Raji (cell line): Measurements from ENCODE around the gene DYSF.

ENCODE experiments used
- POLR2A ChIP-seq: IDR thresholded peaks from 2 replicates; pipeline ENCODE4 v1.6.1; 2011; ENCODE audit warnings: low read depth, low read length, control low read depth; ENCODE audit not compliant: insufficient read depth

DYSF gene

GRCh38 chr2:71704688-71705087 lies 251.3 kb downstream of the DYSF start:
- no peak for TF ChIP-seq POLR2A

- no peak for TF ChIP-seq POLR2A
Observed at GRCh38 chr2:71705171-71705960, 252.0 kb downstream of the DYSF start.

DNA sequence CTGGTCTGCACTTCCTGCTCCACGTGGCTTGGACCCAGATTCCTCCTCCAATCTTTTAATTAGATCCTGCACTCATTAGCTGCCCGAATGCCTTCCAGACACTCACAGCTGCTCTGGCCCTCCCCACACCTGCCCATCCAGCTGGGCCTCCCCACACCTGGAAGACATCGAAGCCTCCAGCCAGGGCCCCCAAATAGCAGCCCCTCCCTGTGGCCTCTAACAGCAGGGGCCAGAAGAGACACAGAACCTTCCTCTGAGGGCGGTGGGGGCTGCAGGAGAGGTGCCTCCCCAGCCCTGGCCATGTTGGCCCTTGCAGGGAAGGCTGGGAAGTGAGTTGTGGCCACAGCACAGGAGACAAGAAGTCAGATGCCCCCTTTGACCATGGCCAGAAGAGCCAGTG lies 252.8 kb downstream of the DYSF start:
- TF ChIP-seq POLR2A, result no peak

- no peak for TF ChIP-seq POLR2A
Observed at GRCh38 chr2:71706836-71707235, 253.5 kb downstream of the DYSF start.

- TF ChIP-seq POLR2A, result no peak
Observed at GRCh38 chr2:71710367-71711132, 257.2 kb downstream of the DYSF start.

GRCh38 chr2:71711133-71711855 lies 257.9 kb downstream of the DYSF start:
- no peak for TF ChIP-seq POLR2A

GRCh38 chr2:71712158-71712818 lies 258.9 kb downstream of the DYSF start:
- no peak for TF ChIP-seq POLR2A

DNA sequence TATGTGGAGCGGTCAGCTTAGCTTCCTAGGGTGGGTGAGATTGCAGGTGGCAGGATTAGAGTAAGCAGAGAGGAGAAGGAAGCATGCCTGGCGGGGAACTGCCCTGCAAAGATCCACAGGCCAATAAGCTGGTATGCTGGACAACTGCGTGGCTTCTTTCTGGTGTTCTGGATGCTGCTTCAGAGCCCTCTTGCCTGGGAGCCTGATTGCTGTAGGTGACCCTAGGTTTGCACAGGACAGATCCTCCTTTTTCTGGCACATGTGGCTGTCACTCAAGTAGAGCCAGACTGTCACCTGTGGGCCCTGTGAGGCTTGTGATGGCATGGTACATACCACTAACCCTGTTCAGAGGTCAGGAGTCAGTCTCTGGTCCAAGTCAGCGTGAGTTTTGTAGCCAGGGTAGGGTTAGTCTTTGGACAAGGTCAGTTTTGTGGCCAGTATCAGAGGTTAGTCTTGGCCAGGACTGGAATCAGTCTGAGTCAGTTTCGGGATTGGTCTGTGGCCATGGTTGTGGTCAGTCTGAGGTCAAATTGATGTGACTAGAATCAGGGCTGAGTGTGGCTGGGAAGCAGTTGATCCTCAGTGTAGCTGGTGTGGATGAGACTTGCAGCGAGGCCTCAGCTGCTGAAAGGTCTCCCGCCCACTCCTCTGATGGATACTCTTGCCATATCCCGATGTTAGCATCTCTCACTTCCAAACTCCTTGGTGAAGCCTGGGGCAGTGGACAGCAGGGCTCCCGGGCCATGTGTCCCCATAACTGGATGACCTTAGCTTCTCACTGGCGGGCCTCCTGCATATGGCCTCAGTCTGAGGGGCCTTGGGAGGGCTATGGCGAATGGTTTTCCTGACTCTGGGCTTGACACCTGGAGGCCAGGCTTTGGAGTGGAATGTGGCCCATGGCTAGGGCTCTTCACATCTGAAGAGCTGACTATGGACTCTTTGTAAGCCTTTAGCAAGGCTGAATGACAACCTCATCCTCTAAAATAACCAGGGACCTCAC lies 260.5 kb downstream of the DYSF start:
- no peak for TF ChIP-seq POLR2A

GRCh38 chr2:71714601-71715240 lies 261.4 kb downstream of the DYSF start:
- no peak for TF ChIP-seq POLR2A

DNA sequence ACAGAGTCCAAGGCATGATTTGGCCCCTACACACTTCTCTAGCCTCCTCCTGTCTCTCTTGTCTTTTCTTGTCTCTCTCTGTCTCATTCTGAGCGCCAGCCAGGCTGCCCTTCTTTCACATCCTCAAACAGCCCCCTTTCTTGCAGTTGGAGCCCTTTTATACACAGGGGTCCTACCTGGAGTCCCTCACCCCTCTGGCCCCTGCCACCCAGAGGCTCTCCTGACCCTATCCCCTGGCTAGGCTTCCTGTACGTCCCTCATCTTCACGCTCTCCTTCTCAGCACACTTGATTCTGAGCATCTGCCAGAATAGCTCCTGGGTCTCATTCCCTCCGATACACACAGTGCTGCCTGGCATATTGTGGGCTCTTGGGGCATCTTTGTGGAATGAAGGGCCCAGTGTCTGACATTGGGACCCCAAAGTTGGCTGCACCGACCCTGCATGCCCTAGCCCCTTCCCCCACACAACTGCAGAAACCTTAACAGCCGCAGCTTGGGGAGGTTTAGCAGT lies 261.9 kb downstream of the DYSF start:
- TF ChIP-seq POLR2A, result no peak

DNA sequence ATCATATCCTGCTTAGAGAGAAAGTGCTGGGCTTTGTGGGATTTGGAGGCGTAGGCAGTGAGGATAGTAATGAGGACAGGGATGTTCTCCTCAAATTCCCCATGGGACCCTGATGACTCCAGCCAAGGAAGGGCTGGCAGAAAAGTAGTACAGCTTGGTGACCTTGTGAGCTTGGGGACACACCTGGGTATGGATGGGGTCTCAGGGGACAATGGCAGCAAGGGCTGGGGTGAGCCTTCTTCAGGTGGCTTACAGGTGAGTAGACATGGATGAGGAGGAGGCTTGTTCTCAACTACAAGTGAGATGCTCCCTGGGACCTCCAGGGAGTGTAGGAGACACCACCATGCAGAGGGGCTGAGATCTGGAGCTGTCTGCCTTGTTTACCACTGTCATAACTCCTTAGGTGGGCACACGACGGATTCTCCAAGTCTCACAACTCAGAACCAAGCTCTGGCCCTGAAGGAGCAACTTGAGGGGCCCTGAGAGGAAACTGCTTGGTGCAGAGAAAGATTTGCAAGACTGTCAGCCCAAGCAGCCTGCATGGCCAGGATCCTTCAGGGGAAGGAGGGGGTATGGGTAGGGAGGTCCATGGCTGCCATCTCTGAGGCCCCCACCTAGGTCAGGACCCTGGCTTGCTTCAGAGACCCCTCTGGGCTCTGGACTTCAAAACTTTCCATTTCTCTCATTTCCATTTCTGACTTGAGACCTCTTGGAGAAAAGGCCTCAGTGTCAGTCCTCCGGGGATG lies 262.8 kb downstream of the DYSF start:
- no peak for TF ChIP-seq POLR2A
